NT2/D1 (cell line): ENCODE data around the gene TRPM2.
"Not testable (repeated sequence)": the region's sequence is repeated elsewhere in the genome, so short reads cannot be mapped to it uniquely, and the experiment has no call there.

Experiments
- DNase-seq: peaks from one replicate; pipeline ENCODE4 v3.0.0-alpha.2; 2011; ENCODE audit warnings: low read depth, low spot score
- H3K27me3 ChIP-seq: 2 replicates; pipeline ENCODE4 v1.6.0; 2011; ENCODE audit warnings: mild to moderate bottlenecking; ENCODE audit not compliant: insufficient read length, insufficient read depth
- H3K36me3 ChIP-seq: 2 replicates; pipeline ENCODE4 v1.6.1; 2011; ENCODE audit warnings: mild to moderate bottlenecking, low read length, mixed read lengths; ENCODE audit not compliant: insufficient read depth, insufficient read length
- H3K4me1 ChIP-seq: 2 replicates; pipeline ENCODE4 v1.5.1; 2011; ENCODE audit not compliant: insufficient read depth, insufficient read length
- H3K4me3 ChIP-seq: 2 replicates; pipeline ENCODE4 v1.5.1; 2011; ENCODE audit warnings: low read depth; ENCODE audit not compliant: insufficient read length
- H3K9ac ChIP-seq: 2 replicates; pipeline ENCODE4 v1.6.0; 2011; ENCODE audit warnings: low read depth; ENCODE audit not compliant: insufficient read length
- H3K9me3 ChIP-seq: 2 replicates; pipeline ENCODE4 v1.5.1; 2011; ENCODE audit warnings: mild to moderate bottlenecking, low read length; ENCODE audit not compliant: insufficient read depth
- SUZ12 ChIP-seq: IDR thresholded peaks from 2 replicates; pipeline ENCODE4 v1.6.1; 2011; ENCODE audit not compliant: insufficient read length, insufficient read depth; ENCODE audit errors: extremely low read depth
- YY1 ChIP-seq: IDR thresholded peaks from 2 replicates; pipeline ENCODE4 v1.6.1; 2011; ENCODE audit not compliant: insufficient read length, insufficient read depth
- ZNF274 ChIP-seq: IDR thresholded peaks from 2 replicates; pipeline ENCODE4 v1.6.1; 2011; ENCODE audit warnings: mild to moderate bottlenecking, low read depth, low read length

TRPM2 gene

GRCh38 chr21:44356636-44357035 is 3.2 kb downstream of the TRPM2 start:
- Histone ChIP-seq H3K9me3 (no peaks in the 10 kb centered on the region; the same call in 1 of the 2 replicates), H3K4me3 (no peak overlapping the region), H3K36me3 (no peaks in the 10 kb centered on the region), H3K27me3 (peaks cover 26% of the 10 kb centered on the region), H3K9ac (no peak overlapping the region), H3K4me1 (peaks cover 1% of the 10 kb centered on the region)
- TF ChIP-seq ZNF274 (no peak), YY1 (no peak), SUZ12 (no peak)
- DNase-seq, result no peak

GRCh38 chr21:44357064-44357837 is 3.8 kb downstream of the TRPM2 start:
- Histone ChIP-seq H3K4me1 (no peaks in the 10 kb centered on the region), H3K9ac (no peak overlapping the region), H3K27me3 (peaks cover 20% of the 10 kb centered on the region), H3K4me3 (no peak overlapping the region), H3K9me3 (no peaks in the 10 kb centered on the region; the same call in 1 of the 2 replicates), H3K36me3 (no peaks in the 10 kb centered on the region)
- no peak for DNase-seq
- TF ChIP-seq SUZ12, result no peak
- no peak for TF ChIP-seq ZNF274
- TF ChIP-seq YY1, result no peak

- no peak overlapping the region for H3K9ac ChIP-seq
- H3K4me3 ChIP-seq, result no peak overlapping the region
- no peaks in the 10 kb centered on the region; the same call in 1 of the 2 replicates for H3K9me3 ChIP-seq
- DNase-seq, result no peak
- H3K36me3 ChIP-seq, result no peaks in the 10 kb centered on the region
- no peak for TF ChIP-seq SUZ12
- TF ChIP-seq ZNF274, result no peak
- TF ChIP-seq YY1, result no peak
- peaks cover 3% of the 10 kb centered on the region for H3K27me3 ChIP-seq
- H3K4me1 ChIP-seq, result peaks cover 2% of the 10 kb centered on the region
Measured at GRCh38 chr21:44359396-44359795, 6.0 kb downstream of the TRPM2 start.

- Histone ChIP-seq H3K36me3 (no peaks in the 10 kb centered on the region), H3K4me3 (no peak overlapping the region), H3K9ac (no peak overlapping the region), H3K9me3 (no peaks in the 10 kb centered on the region; the same call in 1 of the 2 replicates), H3K27me3 (peaks cover 3% of the 10 kb centered on the region), H3K4me1 (peaks cover 2% of the 10 kb centered on the region)
- DNase-seq, result no peak
- TF ChIP-seq YY1 (no peak), ZNF274 (no peak)
Measured at GRCh38 chr21:44360159-44360558, 6.7 kb downstream of the TRPM2 start.

GRCh38 chr21:44361903-44362302 is 8.5 kb downstream of the TRPM2 start:
- H3K9ac ChIP-seq, H3K4me1 ChIP-seq, H3K27me3 ChIP-seq, H3K4me3 ChIP-seq, H3K36me3 ChIP-seq, DNase-seq, H3K9me3 ChIP-seq: not testable (repeated sequence)

- TF ChIP-seq SUZ12 (no peak), YY1 (no peak)
- Histone ChIP-seq H3K27me3 (peaks cover 3% of the 10 kb centered on the region), H3K4me1 (peaks cover 2% of the 10 kb centered on the region), H3K9ac (no peak overlapping the region), H3K36me3 (no peaks in the 10 kb centered on the region), H3K9me3 (no peaks in the 10 kb centered on the region; the same call in 1 of the 2 replicates), H3K4me3 (no peak overlapping the region)
- DNase-seq, result no peak
Measured at GRCh38 chr21:44363278-44363677, 9.9 kb downstream of the TRPM2 start.

GRCh38 chr21:44364151-44365053 is 11.0 kb downstream of the TRPM2 start:
- Histone ChIP-seq H3K27me3 (peaks cover 8% of the 10 kb centered on the region), H3K4me1 (peaks cover 7% of the 10 kb centered on the region), H3K9me3 (no peaks in the 10 kb centered on the region), H3K4me3 (no peak overlapping the region), H3K36me3 (no peaks in the 10 kb centered on the region), H3K9ac (no peak overlapping the region)
- TF ChIP-seq SUZ12 (no peak), YY1 (no peak), ZNF274 (no peak)
- DNase-seq, result no peak
